ENCODE data around the gene PNMT. TPM values are rescaled to one million over a fixed set of nuclear protein-coding genes. Genes with fewer than 3 reads are reported as not detected.

Gene PNMT
- total and polyA plus RNA-seq, 2 of the 13 experiments (the other 11 are each of a cell fraction or from before 2014, with no cell fraction given): 0.25 TPM; not detected in 1

DNA sequence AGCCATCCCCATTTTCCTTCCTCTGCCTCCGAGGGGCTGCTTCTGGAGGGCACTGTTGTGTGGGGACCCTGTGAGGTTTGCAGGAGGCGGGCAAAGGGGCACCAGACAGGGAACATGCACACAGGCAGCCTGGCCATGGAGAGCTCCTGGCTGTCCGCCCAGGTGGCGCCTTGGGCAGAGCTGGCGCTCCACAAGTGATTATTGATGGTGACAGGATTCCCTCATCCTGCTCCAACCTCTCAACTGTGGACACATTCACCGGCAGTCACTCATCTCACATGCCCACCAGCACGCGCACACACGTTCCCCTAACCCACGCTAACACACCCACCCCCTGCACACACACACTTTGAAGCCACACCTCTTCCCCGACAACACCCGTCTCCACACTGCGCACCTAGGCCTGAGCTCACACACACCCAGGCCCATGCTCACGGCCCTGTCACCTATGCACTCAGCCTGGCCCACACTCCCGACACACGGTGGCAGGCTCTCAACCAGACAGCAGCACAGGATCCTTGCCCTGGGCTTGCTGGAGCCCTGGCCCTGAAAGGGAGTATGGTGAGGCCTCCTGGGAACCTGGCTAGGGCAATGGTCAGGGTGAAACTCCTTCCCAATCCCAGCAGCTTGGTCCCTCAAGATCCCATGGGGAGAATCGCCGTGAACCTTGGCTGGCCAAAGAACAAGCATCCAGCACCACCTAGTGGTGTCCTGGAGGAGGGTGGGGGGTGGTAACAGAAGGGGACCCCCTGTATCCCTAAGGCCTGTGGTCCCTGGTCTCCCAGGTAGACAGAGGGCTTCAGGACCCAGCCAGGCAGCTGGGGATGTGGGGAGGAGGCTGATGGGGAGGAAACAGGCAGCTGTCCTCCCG lies 3.6 kb downstream of the PNMT start (continued):
- TF ChIP-seq, protein P1, sequence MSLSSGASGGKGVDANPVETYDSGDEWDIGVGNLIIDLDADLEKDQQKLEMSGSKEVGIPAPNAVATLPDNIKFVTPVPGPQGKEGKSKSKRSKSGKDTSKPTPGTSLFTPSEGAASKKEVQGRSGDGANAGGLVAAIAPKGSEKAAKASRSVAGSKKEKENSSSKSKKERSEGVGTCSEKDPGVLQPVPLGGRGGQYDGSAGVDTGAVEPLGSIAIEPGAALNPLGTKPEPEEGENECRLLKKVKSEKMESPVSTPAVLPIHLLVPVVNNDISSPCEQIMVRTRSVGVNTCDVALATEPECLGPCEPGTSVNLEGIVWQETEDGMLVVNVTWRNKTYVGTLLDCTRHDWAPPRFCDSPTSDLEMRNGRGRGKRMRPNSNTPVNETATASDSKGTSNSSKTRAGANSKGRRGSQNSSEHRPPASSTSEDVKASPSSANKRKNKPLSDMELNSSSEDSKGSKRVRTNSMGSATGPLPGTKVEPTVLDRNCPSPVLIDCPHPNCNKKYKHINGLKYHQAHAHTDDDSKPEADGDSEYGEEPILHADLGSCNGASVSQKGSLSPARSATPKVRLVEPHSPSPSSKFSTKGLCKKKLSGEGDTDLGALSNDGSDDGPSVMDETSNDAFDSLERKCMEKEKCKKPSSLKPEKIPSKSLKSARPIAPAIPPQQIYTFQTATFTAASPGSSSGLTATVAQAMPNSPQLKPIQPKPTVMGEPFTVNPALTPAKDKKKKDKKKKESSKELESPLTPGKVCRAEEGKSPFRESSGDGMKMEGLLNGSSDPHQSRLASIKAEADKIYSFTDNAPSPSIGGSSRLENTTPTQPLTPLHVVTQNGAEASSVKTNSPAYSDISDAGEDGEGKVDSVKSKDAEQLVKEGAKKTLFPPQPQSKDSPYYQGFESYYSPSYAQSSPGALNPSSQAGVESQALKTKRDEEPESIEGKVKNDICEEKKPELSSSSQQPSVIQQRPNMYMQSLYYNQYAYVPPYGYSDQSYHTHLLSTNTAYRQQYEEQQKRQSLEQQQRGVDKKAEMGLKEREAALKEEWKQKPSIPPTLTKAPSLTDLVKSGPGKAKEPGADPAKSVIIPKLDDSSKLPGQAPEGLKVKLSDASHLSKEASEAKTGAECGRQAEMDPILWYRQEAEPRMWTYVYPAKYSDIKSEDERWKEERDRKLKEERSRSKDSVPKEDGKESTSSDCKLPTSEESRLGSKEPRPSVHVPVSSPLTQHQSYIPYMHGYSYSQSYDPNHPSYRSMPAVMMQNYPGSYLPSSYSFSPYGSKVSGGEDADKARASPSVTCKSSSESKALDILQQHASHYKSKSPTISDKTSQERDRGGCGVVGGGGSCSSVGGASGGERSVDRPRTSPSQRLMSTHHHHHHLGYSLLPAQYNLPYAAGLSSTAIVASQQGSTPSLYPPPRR (CRISPR knock-in tag; IDR thresholded peaks at IDR 0.05; ENCODE audit: borderline replicate concordance): peak; percentile 60; the same call in 1 of the 2 replicates
- TF ChIP-seq ZNF496 (CRISPR knock-in tag; IDR thresholded peaks at IDR 0.05; ENCODE audit: insufficient replicate concordance) (no peak), ZBTB7B (CRISPR knock-in tag; IDR thresholded peaks at IDR 0.05) (peak; percentile 88), SETDB1 (CRISPR knock-in tag; IDR thresholded peaks at IDR 0.05; ENCODE audit: borderline replicate concordance) (no peak), ZKSCAN8 (CRISPR knock-in tag; IDR thresholded peaks at IDR 0.05; ENCODE audit: borderline replicate concordance) (no peak), ZNF205 (CRISPR knock-in tag; IDR thresholded peaks at IDR 0.05) (no peak; the same call in 1 of the 2 replicates), GABPB1 (CRISPR knock-in tag; IDR thresholded peaks at IDR 0.05) (no peak; the same call in 1 of the 2 replicates), RARG (CRISPR knock-in tag; IDR thresholded peaks at IDR 0.05; ENCODE audit: low read depth) (no peak), ZNF703 (CRISPR knock-in tag; IDR thresholded peaks at IDR 0.05; ENCODE audit: borderline replicate concordance) (no peak), REPIN1 (CRISPR knock-in tag; IDR thresholded peaks at IDR 0.05; ENCODE audit: borderline replicate concordance, low read depth) (peak; percentile 29; the same call in 1 of the 2 replicates), ZNF670 (CRISPR knock-in tag; IDR thresholded peaks at IDR 0.05; ENCODE audit: borderline replicate concordance) (no peak), CENPX (CRISPR knock-in tag; IDR thresholded peaks at IDR 0.05) (no peak), MYNN (CRISPR knock-in tag; IDR thresholded peaks at IDR 0.05; ENCODE audit: low read depth) (no peak)
- TF ChIP-seq, protein P2, sequence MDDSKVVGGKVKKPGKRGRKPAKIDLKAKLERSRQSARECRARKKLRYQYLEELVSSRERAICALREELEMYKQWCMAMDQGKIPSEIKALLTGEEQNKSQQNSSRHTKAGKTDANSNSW (CRISPR knock-in tag; IDR thresholded peaks at IDR 0.05; ENCODE audit: borderline replicate concordance): no peak; the same call in 1 of the 2 replicates
- TF ChIP-seq, protein P3, sequence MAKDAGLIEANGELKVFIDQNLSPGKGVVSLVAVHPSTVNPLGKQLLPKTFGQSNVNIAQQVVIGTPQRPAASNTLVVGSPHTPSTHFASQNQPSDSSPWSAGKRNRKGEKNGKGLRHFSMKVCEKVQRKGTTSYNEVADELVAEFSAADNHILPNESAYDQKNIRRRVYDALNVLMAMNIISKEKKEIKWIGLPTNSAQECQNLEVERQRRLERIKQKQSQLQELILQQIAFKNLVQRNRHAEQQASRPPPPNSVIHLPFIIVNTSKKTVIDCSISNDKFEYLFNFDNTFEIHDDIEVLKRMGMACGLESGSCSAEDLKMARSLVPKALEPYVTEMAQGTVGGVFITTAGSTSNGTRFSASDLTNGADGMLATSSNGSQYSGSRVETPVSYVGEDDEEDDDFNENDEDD (CRISPR knock-in tag; IDR thresholded peaks at IDR 0.05; ENCODE audit: borderline replicate concordance): no peak
- TF ChIP-seq, protein P4, sequence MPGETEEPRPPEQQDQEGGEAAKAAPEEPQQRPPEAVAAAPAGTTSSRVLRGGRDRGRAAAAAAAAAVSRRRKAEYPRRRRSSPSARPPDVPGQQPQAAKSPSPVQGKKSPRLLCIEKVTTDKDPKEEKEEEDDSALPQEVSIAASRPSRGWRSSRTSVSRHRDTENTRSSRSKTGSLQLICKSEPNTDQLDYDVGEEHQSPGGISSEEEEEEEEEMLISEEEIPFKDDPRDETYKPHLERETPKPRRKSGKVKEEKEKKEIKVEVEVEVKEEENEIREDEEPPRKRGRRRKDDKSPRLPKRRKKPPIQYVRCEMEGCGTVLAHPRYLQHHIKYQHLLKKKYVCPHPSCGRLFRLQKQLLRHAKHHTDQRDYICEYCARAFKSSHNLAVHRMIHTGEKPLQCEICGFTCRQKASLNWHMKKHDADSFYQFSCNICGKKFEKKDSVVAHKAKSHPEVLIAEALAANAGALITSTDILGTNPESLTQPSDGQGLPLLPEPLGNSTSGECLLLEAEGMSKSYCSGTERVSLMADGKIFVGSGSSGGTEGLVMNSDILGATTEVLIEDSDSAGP (CRISPR knock-in tag; IDR thresholded peaks at IDR 0.05; ENCODE audit: borderline replicate concordance): peak; percentile 87
- TF ChIP-seq, protein P5, sequence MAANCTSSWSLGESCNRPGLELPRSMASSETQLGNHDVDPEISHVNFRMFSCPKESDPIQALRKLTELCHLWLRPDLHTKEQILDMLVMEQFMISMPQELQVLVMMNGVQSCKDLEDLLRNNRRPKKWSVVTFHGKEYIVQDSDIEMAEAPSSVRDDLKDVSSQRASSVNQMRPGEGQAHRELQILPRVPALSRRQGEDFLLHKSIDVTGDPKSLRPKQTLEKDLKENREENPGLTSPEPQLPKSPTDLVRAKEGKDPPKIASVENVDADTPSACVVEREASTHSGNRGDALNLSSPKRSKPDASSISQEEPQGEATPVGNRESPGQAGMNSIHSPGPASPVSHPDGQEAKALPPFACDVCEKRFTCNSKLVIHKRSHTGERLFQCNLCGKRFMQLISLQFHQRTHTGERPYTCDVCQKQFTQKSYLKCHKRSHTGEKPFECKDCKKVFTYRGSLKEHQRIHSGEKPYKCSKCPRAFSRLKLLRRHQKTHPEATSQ (CRISPR knock-in tag; IDR thresholded peaks at IDR 0.05; ENCODE audit: borderline replicate concordance): no peak
